Measurements from ENCODE around the gene GAS1.

Gene GAS1

DNA sequence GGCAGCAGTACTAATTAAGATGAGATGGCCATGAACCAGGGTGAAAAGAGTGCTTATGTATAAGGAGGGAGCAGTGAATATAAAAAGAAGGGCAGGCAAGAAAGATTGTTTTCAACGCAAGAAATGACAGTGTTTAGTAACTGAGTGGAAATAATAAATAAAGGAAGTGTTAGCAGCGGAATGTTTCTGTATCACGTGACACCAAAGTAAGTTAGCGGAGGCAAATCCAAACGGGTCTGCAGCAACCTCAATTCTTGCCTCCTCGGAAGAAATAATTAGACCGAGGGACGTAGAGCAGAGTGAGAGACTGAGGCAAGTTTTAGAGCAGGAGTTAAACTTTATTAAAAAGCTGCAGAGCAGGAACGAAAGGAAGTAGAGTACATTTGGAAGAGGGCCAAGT is 15.4 kb upstream of the GAS1 start:
- DNase-seq = no peak

DNA sequence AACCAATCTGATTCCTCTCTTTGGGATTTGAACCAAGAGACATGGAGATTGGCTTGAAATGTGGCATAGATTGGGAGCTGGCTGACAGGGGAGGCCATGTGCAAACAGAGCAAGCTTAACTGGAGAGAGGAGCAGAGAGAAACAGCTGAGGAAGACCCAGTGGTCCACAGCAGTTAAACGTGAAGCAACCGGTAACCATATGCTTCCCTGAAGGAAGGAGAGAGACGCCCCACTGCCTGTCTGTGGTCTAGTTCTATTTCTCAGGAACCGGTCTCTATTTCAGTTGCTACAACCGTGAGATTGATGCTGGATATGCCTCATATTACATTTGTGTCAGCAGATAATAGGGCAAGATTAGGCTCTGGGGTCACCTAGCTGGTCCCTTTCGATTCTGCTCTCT is 13.6 kb upstream of the GAS1 start:
- no peak for DNase-seq

DNA sequence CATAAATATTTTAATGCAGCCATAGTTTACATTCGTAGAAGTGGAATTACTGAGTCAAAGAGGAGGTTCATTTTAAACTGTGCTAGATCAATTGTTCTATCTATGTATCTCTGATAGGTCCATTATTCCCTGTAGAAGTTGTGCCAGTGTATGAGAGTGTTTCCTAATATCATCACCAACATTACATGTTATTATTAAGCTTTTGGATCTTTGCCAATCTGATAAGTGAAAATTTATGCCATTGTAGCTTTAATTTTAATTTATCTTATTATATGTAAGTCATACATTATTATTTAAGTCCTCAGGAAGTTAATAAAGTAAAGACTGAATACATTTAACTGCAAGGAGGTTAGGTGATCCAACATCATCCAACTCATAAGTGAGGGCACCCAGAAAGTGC is 10.9 kb upstream of the GAS1 start:
- DNase-seq = no peak

DNA sequence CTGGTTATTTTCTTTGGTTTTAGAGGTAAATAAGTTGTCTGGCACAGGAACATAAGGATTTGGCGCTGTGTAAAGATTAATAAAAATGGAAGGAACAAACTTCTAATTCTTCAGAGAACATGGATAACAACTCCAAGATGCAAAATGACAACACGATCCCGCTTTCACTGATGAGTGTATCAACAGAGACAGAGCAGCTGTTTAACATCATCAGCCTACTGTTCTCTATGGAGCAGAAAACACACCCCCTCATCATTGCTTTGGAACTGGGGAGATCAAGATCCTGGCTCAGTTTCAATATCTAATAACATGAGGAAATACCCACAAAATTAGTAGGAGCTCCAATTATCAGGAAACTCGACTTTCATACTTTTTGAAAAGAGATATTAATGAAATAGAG is 8.3 kb upstream of the GAS1 start:
- DNase-seq = no peak

DNA sequence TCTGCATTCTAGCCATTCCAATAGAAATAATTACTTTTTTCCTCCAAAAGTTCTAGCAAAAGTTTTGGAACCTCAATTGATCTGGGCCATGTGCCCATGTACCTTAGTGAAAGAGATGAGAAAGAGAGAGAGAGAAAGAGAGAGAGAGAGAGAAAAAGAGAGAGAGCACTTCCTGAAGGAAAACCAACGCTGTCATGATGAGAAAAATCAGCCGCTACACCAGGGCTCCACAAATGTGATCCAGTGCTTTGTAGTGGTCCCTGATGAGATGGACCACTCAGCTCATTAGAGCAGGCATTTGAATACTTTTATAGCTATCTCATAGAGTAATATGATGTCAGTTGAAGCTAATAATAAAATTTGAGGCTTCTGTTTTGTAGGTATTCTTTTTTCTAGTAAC is 7.7 kb upstream of the GAS1 start:
- DNase-seq = no peak

DNA sequence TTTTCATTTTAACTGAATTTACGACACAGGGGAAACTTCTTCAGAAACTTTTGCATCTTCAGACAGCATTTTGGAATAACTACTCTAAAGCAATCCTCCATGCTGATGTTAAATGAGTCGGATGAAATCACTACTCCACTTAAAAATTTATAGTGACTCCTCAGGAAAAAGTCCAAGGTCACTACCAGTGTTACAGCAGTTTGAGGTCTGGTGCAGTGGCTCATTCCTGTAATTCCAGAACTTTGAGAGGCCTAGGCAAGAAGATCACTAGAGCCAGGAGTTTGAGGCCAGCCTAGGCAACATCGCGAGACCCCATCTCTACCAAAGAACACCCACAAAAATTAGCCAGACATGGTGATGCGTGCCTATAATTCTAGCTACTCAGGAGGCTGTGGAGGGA is 5.9 kb upstream of the GAS1 start:
- DNase-seq = no peak

DNA sequence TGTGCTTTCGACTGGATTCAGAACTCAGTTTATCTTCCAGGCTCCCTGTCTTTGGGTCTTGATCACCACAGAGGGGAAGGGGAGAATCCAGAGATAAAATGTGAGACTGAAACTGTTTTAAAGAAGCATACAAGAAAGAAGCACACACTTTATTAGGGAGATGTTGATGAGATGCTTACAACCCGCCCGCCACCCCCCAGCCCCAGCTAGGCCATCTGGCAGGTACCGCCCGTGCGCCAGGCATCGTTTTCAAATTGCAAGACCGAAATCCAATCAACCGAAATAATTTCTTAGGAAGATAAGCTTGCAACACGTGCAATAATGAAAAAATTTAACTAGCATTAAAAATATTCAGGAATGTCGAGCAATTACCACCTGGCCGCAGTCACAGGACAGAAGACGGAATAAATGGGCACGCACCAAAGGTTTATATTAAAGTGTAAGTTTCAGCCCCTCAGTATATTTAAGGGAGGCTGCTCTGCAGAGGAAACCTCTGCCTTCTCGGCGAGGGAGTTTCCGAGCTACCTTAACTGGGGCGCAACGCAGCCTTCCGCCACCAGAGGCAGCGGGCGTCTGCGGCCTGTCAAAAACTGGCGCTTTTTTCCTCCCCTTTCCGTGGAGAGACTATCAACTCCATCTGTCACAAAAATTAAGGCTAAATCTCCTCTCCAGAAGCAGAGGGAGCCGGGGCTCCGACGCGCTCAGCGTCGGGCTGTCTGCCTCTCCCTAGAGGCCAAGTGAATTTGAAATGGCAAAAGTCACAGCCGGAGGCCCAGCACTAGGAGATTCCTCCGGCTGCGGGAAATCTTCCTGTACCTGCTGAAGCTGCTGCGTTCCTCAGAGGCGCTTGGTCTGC is 996 bp upstream of the GAS1 start:
- peak; percentile 78 for DNase-seq

DNA sequence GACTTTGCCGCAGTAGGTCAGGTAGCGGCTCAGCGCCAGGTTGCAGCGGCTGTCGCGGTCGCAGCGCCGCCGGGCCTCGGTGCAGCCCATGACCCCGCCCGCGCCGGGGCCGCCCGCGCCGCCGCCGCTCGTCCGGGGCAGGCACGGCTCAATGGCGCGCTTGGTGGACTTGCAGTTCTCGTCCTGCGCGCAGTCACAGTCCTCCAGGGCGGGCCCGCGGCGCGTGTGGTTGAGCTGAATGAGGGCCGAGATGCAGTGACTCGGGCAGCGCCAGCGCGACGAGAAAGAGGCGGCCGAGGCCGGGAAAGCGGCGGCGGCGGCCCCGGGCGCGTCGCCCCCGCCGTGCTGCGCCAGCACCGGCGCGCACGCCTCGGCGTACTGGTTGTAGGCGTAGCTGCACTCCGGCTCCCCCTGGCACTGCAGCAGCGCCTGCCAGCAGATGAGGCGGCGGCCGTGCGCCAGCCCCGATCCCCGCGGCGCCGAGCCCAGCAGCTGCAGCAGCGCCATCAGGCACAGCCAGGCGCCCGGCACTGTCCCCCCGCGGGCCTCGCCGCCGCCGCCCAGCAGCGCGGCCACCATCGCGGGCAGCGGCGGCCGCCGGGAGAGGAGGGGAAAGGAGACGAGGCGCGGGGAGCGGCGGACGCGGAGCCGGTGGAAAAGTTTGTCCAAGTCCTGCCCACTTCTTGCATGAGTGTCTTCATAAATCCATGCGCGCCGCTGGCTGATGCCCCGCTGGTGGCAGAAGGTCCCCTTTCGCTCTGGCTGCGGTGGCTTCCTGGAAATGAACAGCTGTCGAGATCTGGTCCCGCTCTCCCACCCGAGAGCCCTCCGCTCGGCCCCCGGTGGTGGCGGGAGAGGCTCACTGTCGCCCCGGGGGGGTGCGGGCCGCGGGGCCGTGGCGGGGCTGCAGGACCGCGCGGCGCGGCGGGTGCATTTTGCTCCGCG is 833 bp downstream of the GAS1 start:
- peak; percentile 73 for DNase-seq

DNA sequence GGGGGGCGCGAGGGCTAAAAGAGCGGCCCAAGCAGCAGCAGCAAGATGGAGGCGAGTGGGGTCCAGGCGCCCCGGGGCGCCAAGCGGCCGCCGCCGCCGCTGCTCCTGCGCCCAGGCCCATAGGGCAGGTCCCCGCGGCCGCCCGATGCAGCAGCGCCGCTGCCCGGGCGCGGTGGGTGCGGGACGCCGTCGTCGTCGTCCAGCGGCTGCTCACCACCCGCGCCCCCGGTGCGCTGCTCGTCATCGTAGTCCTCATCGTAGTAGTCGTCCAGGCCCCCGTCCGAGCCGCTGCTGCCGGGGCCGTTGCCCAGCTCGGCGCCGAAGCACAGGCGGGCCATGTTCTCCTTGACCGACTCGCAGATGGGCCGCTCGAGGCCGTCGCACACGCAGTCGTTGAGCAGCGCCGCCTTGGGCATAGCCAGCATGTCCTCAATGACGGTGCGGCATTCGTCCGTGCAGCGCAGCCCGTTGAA is 1.5 kb downstream of the GAS1 start:
- DNase-seq = no peak

DNA sequence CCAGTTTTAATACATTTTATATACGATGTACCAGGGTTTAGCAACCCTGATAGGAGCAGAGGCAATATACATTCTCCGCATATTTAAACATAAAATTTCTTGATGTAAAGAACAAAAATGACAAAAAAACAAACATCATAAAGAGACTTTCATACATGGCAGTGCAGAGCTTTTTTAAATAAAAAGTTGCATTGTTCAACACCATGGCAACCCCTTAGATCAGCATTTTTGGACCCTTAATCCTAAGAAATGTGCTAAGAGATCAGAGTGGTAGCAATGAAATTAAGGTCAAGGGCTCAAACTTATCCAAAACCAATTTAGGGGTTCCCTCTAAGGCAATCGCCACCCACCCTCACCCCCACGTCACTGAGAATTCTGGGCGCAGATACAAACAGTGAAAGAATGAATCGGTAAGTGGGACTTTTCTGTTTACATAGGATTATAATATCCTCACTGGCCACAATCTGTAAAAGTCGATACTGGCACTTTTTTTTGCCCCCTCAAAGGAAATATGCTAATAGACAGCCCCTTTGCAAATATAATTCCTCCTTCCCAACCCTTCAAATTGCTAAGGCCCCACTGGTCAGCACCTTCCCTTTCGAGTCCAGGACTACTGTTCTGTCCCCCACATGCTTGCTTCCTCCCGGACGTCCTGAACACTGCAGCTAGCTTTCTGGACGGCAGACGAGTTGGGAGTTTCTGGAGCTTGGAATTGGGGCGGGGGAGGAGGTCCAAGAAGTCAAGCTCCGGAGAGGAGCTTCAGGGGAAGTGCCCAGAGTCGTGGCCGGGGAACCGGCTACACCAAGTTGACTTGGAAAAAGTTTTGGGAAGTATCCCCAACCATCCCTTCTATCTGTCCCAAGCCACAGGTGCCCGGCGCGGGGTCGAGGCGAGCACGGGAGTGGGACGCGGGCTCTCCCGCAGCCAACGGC is 2.2 kb downstream of the GAS1 start:
- no peak for DNase-seq

DNA sequence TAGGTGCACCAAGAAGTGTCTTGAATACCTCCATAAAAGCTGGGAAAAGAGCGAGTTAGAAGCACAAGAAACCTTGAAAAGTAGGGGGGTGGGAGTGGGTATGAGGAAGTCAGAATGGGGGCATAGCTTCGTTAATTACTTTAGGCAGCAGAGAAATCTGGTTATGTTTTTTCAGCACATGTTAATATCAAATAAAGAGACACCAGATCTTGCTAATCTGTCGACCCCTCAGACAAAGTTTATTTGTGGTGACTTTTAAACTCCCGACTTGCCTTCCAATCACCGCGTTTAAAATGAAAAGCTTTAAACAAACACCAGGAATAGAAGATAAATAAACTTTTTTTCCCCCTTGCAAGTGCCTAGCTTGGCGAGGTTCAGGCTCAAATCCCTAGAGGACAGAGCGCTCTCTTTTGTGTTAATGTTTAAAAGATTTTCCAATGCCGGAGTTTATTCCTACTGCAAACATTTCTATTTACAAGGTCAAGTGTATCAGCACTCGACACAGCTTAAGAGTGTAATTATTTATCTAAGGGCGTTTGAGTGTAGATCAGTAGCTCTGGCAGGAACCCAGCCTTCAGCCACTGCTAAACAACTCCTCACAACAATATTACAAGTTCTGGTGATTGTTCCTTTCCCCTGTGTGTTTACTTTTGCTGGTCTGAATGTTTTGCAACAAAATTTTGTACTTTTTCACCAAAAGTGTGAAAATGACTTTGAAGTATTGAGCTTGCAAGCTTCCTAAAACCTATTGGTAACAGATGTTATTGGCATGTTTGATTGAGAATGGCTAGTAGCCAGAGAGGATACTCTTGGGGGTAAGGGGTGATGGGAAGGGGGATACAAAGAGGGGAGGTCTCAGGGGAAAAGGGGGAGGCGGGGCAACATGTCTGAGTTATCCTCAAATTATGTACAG is 3.8 kb downstream of the GAS1 start:
- DNase-seq = no peak

DNA sequence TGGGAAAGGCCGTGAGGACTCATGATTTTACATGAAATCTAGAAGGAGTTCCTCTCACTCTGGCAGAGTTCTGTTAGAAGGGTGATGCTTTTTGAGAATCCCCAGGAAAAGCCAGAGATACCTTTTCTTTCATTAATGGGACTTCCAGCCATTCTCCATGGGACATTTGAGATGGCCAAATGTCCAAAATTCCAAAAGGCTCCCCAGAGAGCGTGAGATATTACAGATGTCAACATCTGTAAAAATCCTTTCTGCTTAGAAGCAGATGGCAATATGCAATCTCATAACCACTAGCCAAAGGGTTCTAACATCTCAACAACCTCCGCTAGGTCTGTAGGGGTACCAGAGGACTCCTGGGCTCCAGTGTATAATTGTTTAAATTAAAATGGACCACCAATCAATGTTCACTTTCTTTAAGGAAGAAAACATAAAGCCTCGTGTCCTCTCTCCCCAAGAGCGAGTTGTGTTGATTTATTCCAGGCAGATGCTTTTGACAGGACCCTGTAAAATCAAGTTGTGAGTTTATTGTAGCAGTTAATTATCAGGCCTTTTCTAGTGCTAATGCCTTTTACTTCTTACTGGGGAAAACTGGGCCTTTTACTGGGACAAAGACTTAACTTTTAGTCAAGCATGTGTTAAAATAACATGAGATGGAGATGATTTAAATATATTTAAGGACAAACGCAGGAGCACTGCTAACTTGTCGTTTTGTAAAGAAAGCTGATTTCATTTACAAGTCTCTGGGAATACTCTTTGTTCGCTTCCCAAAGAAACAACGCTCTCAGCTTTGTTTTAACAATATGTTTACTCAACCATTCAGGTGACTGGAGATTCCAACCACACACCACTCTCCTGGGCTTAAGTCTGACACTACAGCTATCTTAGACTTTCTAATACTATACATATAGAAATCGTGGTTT is 4.8 kb downstream of the GAS1 start:
- no peak for DNase-seq

DNA sequence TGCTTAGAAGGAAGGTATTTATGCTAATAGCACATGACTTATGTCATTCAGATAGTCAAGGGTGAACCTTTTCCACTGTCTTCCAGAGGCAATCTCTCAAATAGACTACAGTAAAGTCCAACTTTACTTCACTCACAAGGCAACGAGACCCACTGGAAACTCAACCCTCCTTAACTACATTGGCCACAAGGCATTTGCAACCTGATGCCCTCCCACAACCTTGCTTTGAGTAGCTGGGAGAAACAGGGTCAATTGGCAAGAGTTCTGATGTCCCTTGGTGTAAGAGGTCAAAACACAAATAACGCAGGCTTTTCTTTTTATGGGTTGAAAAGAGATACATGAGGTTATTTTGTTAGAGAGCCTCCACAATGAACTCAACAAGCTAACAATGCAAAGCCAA is 6.1 kb downstream of the GAS1 start:
- DNase-seq = no peak

DNA sequence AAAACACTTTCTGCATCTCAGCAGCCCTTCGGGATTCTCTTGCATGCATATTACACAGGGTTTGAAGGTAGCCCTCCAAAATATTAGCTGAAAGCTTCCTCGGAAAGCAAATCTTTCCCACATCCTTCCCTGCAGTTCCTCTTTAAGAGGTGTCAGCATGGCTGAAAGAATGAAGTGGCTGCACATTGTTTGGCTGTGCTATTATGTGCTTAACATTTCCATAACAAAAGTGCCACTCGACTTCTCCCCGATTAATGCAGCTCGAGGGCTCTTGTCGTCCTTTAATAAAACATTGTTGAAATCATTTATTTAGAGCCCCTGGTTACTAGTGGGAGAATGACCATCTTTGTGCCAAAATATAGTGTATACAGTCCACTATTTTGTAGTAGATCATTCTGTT is 6.5 kb downstream of the GAS1 start:
- DNase-seq = no peak

DNA sequence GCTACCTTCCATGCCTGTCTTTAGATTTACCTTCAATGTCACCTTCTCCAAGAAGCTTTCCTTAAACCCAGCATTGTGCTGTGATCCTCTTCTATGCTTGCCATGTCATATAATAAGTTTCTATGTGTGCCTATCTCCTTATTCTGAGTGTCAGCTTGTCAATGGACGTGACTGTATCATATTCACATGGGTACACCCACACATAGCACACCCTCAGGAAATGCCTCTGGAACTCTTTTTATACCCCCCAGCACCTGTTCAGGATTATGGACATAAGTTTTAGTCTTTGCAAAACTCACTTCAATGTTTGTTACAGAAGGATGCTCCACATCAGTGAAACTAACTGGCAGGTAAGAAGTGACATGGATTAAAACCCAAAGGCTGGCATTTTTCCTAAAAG is 7.4 kb downstream of the GAS1 start:
- DNase-seq = no peak

DNA sequence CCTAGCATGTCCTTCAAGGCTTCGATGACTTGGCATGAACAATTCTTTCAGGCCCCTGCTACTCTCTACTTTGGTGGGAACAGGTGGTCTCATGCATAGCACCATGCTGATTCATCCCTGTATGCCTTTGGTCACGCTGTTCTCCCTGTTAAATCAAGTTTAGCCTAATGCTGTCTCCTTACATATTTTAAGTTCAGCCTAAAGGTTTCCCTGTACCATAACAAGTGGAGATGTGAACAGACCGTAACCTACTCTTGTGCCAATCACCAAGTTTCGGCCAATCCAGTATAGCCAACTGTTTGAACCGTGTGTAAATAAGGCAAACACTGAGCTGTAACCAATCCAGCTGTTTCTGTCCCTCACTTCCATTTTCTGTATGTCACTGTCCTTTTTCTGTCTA is 8.0 kb downstream of the GAS1 start:
- DNase-seq = no peak

DNA sequence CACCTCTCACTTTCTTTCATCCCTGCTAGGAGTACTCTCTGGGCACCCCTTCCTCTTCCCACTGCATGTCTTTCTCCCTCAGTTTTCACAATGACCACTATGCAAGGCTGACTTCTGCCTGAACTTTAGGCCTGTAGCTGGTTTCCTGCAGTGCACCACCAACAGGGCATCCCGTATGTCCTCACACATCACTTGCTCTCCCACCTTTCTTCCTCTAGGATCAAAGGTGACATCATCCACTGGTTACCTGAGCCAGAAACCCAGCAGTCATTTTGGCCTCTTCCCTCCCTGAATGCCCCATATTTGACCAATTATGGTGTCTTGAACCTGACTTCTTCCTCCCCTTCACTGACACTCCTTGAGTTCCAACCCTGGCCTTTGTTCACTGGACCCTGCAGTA is 8.5 kb downstream of the GAS1 start:
- no peak for DNase-seq

DNA sequence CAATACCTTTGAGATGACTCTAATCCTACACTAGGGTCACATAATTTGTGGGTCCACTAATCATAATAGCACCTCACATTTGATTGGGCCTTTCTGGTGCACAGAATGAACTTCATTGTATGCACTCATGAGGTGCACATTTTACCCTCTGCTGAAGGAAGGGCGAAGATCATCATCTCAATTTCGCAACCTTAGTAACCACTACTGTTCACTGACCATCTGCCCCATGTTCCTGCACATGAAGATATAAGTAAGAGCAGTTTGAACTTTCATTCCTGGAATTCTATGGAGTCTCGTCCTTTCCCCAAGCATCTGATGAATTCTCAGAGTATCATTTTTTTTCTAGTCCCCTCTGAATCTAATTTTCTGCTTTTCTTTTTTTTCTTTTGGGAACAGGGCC is 21.2 kb downstream of the GAS1 start:
- DNase-seq = no peak

DNA sequence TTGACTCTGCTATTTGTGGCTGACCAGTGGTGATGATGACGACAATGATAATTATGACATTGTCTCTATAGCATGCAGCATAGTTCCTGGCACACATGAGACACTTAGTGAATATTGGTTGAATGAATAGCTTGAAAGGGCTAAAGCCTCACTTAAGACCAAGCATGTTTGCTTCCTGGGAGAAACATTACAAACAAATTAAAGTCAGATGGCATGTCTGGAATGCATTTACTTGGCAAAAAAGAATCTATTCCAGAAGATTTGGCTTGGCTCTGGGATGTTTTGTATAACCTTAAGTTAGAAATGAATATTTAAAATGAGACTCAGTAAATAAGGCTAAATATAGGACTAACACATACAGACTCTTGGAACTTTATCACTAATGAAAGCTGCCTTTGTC is 21.6 kb downstream of the GAS1 start:
- no peak for DNase-seq

DNA sequence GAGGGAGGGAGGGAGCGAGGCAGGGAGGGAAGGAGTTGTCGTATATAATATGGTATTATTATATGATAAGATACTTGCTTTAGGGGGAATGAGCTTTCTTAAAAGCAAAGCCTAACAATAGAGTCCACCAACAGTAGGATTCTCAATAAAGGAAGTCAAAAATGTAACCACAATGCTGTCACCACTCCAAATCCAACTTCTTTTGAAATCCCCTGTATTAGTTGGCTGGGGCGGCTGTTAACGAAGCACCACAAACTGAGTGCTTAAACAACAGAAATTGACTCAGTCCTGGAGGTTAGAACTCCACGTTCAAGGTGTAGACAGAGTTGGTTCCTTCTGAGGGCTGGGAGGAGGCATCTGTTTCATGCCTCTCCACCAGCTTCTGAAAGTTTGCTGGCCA is 23.1 kb downstream of the GAS1 start:
- no peak for DNase-seq
